HepG2 (cell line): ENCODE measurements around the gene IP6K3. TPM values are rescaled to one million over a fixed set of nuclear protein-coding genes. Genes with fewer than 3 reads are reported as not detected.

Source experiments
- ATAC-seq: fragments of 200-7000 bp; cut with Tn5 transposase; 3 replicates; pipeline ENCODE4 v1.9.1; 2020; ENCODE audit warnings: mild to moderate bottlenecking, moderate library complexity
- BruUV-seq: library from RNA; stranded (reverse); fragments of 400-500 nt; replicated peaks from 2 replicates; lab custom pipeline; 2021; lab: Mats Ljungman, UMichigan
- CTCF ChIA-PET: fragments of 300-600 bp; formaldehyde crosslinking; extraction: SDS; loops from one replicate; lab custom pipeline; 2021; ENCODE audit warnings: low total read pairs, inconsistent platforms, low intra/inter-chr PET ratio; lab: Yijun Ruan, JAX
- POLR2A ChIA-PET: fragments of 350-600 bp; sonication (Branson Sonifier 250); formaldehyde crosslinking; loops from one replicate; lab custom pipeline; 2020; ENCODE audit warnings: antibody characterized with exemption, inconsistent platforms; lab: Yijun Ruan, JAX
- DNase-seq: peaks from one replicate; pipeline ENCODE4 v3.0.0-alpha.2; 2015; ENCODE audit warnings: low spot score
- FAIRE-seq: peaks from 3 replicates; lab custom pipeline; 2011; peaks lifted over from hg19 to GRCh38; lab: Jason Lieb, UNC
- H2AFZ ChIP-seq: one replicate; pipeline ENCODE4 v1.6.1; 2011; ENCODE audit warnings: low read length, inconsistent platforms
- H3K27ac ChIP-seq: fragments of 300-600 bp; 3 replicates; pipeline ENCODE4 v1.8.0; 2011; ENCODE audit warnings: mixed run types, mild to moderate bottlenecking, mixed read lengths, low read length, inconsistent platforms; ENCODE audit not compliant: insufficient read depth; ENCODE audit errors: extremely low read length
- H3K27me3 ChIP-seq, 2 experiments: fragments of 200-600 bp in 1 of 2; 2 replicates in 1 of 2; 3 replicates in 1 of 2; pipeline versions ENCODE4 v1.6.0 to v1.8.0; 2011; ENCODE audit warnings: low read length in 2 of 2, mild to moderate bottlenecking in 2 of 2, moderate library complexity in 2 of 2, inconsistent platforms in 1 of 2; ENCODE audit not compliant: insufficient read depth in 2 of 2, control insufficient read depth in 1 of 2
- H3K36me3 ChIP-seq, 2 experiments: fragments of 200-600 bp in 1 of 2; replicated peaks in 1 of 2; 2 replicates in 1 of 2; 3 replicates in 1 of 2; pipeline versions ENCODE4 v1.5.1 to v1.8.0; 2011; ENCODE audit warnings: low read length in 2 of 2, inconsistent platforms in 1 of 2; ENCODE audit not compliant: insufficient read depth in 2 of 2, control insufficient read depth in 1 of 2
- H3K4me1 ChIP-seq: 2 replicates; pipeline ENCODE4 v1.5.1; 2012; ENCODE audit warnings: low read length, inconsistent platforms; ENCODE audit not compliant: insufficient read depth
- H3K4me2 ChIP-seq: 2 replicates; pipeline ENCODE4 v1.6.0; 2011; ENCODE audit warnings: low read depth, low read length, inconsistent platforms
- H3K4me3 ChIP-seq, 3 experiments: fragments of 200-600 bp in 1 of 3; sonication (generic), shearing (Covaris generic) in 1 of 3; replicated peaks in 1 of 3; 2 replicates each; pipeline ENCODE4 v1.5.1; 2011 to 2016; ENCODE audit warnings: low read length in 3 of 3, inconsistent platforms in 2 of 3, low read depth in 2 of 3, mild to moderate bottlenecking in 2 of 3, control low read depth in 1 of 3, mixed read lengths in 1 of 3; ENCODE audit not compliant: insufficient read depth in 1 of 3
- H3K79me2 ChIP-seq: one replicate; pipeline ENCODE4 v1.6.1; 2011; ENCODE audit warnings: low read length, inconsistent platforms; ENCODE audit not compliant: insufficient read depth
- H3K9ac ChIP-seq: 2 replicates; pipeline ENCODE4 v1.6.0; 2011; ENCODE audit warnings: mild to moderate bottlenecking, low read depth, low read length, inconsistent platforms; ENCODE audit not compliant: insufficient read depth
- H3K9me3 ChIP-seq: 2 replicates; pipeline ENCODE4 v1.5.1; 2012; ENCODE audit warnings: mild to moderate bottlenecking, low read length
- H4K20me1 ChIP-seq: 2 replicates; pipeline ENCODE4 v1.6.0; 2011; ENCODE audit warnings: inconsistent platforms, mild to moderate bottlenecking, low read length, moderate library complexity; ENCODE audit not compliant: insufficient read depth
- FOXO1 ChIP-seq: sonication (generic); formaldehyde crosslinking; IDR thresholded peaks from 2 replicates; pipeline ENCODE4 v1.4.0; 2020; ENCODE audit warnings: missing genetic modification reagents
- MAF1 ChIP-seq: sonication (generic); formaldehyde crosslinking; IDR thresholded peaks from 2 replicates; pipeline ENCODE4 v1.5.0; 2020; ENCODE audit warnings: missing genetic modification reagents, borderline replicate concordance
- MAFF ChIP-seq: IDR thresholded peaks from 2 replicates; pipeline ENCODE4 v1.6.1; 2011; ENCODE audit warnings: low read depth, low read length, improper control_type of control experiment
- MAFK ChIP-seq, 2 experiments: IDR thresholded peaks in 1 of 2; conservative IDR thresholded peaks in 1 of 2; 2 replicates each; pipeline ENCODE4 v1.6.1; 2011; ENCODE audit warnings: improper control_type of control experiment in 2 of 2, low read length in 2 of 2
- RNF2 ChIP-seq: fragments of 450-650 bp; conservative IDR thresholded peaks from 2 replicates; pipeline ENCODE4 v1.6.1; 2016; ENCODE audit warnings: low read depth
- ZNF614 ChIP-seq: IDR thresholded peaks from 2 replicates; pipeline ENCODE4 v1.6.1; 2018; ENCODE audit warnings: missing biosample characterization, missing genetic modification reagents, inconsistent platforms, borderline replicate concordance
- WGBS: methylation state at CpG from one replicate; pipeline ENCODE4 v1.1.6; 2017; ENCODE audit warnings: low lambda C conversion rate; 5-methylcytosine and 5-hydroxymethylcytosine counted together
- in situ Hi-C: cut with HindIII; loops from 2 replicates; pipeline ENCODE4 v1.10.0; 2017; ENCODE audit warnings: low pct_unique_long_range_greater_than_20kb; ENCODE audit not compliant: extremely low pct_ligation_motif_present
- intact Hi-C: fragments of 100-400 bp; cut with micrococcal nuclease; formaldehyde crosslinking; loops from one replicate; pipeline ENCODE4 v1.10.0; 2022; ENCODE audit not compliant: unreplicated experiment
- polyA plus RNA-seq, 8 experiments: library from polyadenylated mRNA; depleted of rRNA in 3 of 8; stranded (reverse) in 7 of 8; unstranded in 1 of 8; fragments of >200 nt; fragmentation: Illumina TruSeq in 4 of 8; extraction: Trizol in 4 of 8; gene quantifications; 2 replicates each; pipeline versions ENCODE4 v1.2.1 to v1.2.3, GENCODE V29; 2011 to 2016; ENCODE audit warnings: low read depth in 4 of 8, missing spikeins in 1 of 8, mixed read lengths in 1 of 8; ENCODE audit not compliant: insufficient read depth in 1 of 8
- total RNA-seq, 5 experiments: library from RNA; depleted of rRNA; stranded (reverse); fragments of >200 nt; fragmentation: Illumina TruSeq; extraction: Trizol; gene quantifications; 2 replicates each; pipeline ENCODE4 v1.2.3, GENCODE V29; 2016; ENCODE audit warnings: low read depth in 1 of 5
- TF ChIP-seq, protein P1 (sequence below): sonication (generic); formaldehyde crosslinking; IDR thresholded peaks from 2 replicates; pipeline ENCODE4 v1.4.0; 2020; ENCODE audit warnings: missing genetic modification reagents, borderline replicate concordance
- TF ChIP-seq, protein P2 (sequence below): sonication (generic); formaldehyde crosslinking; IDR thresholded peaks from 2 replicates; pipeline ENCODE4 v1.4.0; 2020; ENCODE audit warnings: missing genetic modification reagents

IP6K3 gene
- total and polyA plus RNA-seq, 2 of the 13 experiments (the other 11 are each of a cell fraction or from before 2014, with no cell fraction given), result 0.11 to 0.18 TPM

DNA sequence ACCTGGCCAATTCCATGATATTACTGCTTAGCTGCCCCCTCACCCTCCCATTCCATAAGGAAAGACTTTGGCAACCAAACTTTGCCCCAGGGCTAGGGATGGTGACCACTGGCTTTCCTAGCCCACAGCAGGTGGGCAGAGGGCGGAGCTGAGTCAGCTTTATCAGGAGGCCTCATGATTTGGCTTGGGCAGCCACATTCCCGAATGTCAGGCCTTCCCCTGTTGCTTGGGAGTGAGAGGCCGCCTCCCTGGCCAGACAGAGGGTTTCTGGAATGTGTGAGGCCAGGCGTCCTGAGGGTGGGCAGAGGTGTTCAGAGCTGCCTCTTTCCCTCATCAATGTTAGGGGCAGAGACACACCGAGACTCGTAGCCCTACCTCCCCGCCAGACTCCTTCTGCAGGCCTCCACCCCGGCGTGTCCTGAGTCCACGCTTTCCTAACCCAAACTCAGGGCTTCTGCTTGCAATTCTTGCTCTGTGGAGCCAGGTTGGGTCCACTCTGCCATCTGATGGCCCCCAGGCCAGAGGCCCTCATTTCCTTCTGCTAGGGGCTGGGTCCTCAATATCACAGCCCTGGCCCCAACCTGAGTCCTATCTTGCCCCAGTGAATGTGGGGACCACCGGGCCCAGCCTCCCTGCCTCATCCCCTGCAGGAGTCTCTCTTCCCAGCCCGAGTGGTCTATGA, 54.5 kb downstream of the IP6K3 start:
- 90% methylated on average over 12 of the region's 12 CpGs for WGBS
- Histone ChIP-seq H3K4me1 (no peaks in the 10 kb centered on the region), H3K9ac (no peak overlapping the region), H4K20me1 (no peaks in the 10 kb centered on the region; the same call in 1 of the 2 replicates), H2AFZ (no peak overlapping the region), H3K36me3 (peaks cover 32 to 47% of the 10 kb centered on the region in 2 experiments; a peak in 4 of 5 replicates), H3K4me2 (no peak overlapping the region), H3K4me3 (no peak overlapping the region), H3K27me3 (no peaks in the 10 kb centered on the region), H3K9me3 (no peaks in the 10 kb centered on the region), H3K79me2 (no peaks in the 10 kb centered on the region), H3K27ac (no peak overlapping the region)
- in situ Hi-C loops, result no loop called here
- FAIRE-seq (no peak), DNase-seq (no peak), ATAC-seq (no peak)
- no TSS peak for BruUV-seq
- TF ChIP-seq MAFF, result peak; percentile 74
- TF ChIP-seq FOXO1 (CRISPR knock-in tag), result no peak
- TF ChIP-seq, protein P1, sequence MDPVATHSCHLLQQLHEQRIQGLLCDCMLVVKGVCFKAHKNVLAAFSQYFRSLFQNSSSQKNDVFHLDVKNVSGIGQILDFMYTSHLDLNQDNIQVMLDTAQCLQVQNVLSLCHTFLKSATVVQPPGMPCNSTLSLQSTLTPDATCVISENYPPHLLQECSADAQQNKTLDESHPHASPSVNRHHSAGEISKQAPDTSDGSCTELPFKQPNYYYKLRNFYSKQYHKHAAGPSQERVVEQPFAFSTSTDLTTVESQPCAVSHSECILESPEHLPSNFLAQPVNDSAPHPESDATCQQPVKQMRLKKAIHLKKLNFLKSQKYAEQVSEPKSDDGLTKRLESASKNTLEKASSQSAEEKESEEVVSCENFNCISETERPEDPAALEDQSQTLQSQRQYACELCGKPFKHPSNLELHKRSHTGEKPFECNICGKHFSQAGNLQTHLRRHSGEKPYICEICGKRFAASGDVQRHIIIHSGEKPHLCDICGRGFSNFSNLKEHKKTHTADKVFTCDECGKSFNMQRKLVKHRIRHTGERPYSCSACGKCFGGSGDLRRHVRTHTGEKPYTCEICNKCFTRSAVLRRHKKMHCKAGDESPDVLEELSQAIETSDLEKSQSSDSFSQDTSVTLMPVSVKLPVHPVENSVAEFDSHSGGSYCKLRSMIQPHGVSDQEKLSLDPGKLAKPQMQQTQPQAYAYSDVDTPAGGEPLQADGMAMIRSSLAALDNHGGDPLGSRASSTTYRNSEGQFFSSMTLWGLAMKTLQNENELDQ (CRISPR knock-in tag), result no peak
- TF ChIP-seq MAF1 (CRISPR knock-in tag), result no peak
- peak; percentile 82 to 84 for TF ChIP-seq MAFK (conservative IDR thresholded peaks at IDR 0.05 in 1 of 2, IDR thresholded peaks at IDR 0.05 in 1 of 2; ENCODE audit: low read length in 2 of 2)
- TF ChIP-seq, protein P2, sequence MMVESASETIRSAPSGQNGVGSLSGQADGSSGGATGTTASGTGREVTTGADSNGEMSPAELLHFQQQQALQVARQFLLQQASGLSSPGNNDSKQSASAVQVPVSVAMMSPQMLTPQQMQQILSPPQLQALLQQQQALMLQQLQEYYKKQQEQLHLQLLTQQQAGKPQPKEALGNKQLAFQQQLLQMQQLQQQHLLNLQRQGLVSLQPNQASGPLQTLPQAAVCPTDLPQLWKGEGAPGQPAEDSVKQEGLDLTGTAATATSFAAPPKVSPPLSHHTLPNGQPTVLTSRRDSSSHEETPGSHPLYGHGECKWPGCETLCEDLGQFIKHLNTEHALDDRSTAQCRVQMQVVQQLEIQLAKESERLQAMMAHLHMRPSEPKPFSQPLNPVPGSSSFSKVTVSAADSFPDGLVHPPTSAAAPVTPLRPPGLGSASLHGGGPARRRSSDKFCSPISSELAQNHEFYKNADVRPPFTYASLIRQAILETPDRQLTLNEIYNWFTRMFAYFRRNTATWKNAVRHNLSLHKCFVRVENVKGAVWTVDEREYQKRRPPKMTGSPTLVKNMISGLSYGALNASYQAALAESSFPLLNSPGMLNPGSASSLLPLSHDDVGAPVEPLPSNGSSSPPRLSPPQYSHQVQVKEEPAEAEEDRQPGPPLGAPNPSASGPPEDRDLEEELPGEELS, result no peak
- TF ChIP-seq RNF2, result no peak
- TF ChIP-seq ZNF614 (CRISPR knock-in tag), result no peak
- intact Hi-C loops, result no loop called here
- CTCF ChIA-PET, result no interaction called here
- POLR2A ChIA-PET, result interaction anchor here (0.6 to 2.8 kb wide), 4 partner anchors 12 to 102 kb away, joined by 3 to 11 read pairs (median 6); partner anchors contain the start of gene UQCC2
